Effector memory CD8-positive, alpha-beta T cell (primary cell): ENCODE measurements around the gene RPS6KA1.
"Not testable (repeated sequence)": the region's sequence is repeated elsewhere in the genome, so short reads cannot be mapped to it uniquely, and the experiment has no call there.

Experiments used
- ATAC-seq: fragments of 150-1000 bp; cut with Tn5 transposase; replicated peaks from 2 replicates; pipeline ENCODE4 v1.10.0; 2021; ENCODE audit warnings: mild to moderate bottlenecking, moderate library complexity
- DNase-seq, 3 experiments: peaks; one replicate each; pipeline ENCODE4 v3.0.0; 2021
- H3K27ac Mint-ChIP-seq, 2 donors: one replicate each; pipeline ENCODE4 v1.8.0; 2022; ENCODE audit warnings: mild to moderate bottlenecking in 2 of 2, mixed read lengths in 2 of 2, moderate library complexity in 2 of 2
- H3K27me3 Mint-ChIP-seq, 2 donors: one replicate each; pipeline ENCODE4 v1.8.0; 2022; ENCODE audit warnings: mixed read lengths in 2 of 2
- H3K36me3 Mint-ChIP-seq: one replicate; pipeline ENCODE4 v1.8.0; 2022; ENCODE audit warnings: mild to moderate bottlenecking, moderate library complexity, mixed read lengths; ENCODE audit not compliant: insufficient read depth
- H3K4me1 Mint-ChIP-seq, 2 donors: one replicate each; pipeline ENCODE4 v1.8.0; 2022; ENCODE audit warnings: low read depth in 2 of 2, mixed read lengths in 2 of 2
- H3K4me3 Mint-ChIP-seq, 2 donors: one replicate each; pipeline ENCODE4 v1.8.0; 2022; ENCODE audit warnings: mild to moderate bottlenecking in 2 of 2, mixed read lengths in 2 of 2, moderate library complexity in 2 of 2
- H3K9me3 Mint-ChIP-seq, 2 donors: one replicate each; pipeline ENCODE4 v1.8.0; 2022; ENCODE audit warnings: mixed read lengths in 2 of 2

Gene RPS6KA1

DNA sequence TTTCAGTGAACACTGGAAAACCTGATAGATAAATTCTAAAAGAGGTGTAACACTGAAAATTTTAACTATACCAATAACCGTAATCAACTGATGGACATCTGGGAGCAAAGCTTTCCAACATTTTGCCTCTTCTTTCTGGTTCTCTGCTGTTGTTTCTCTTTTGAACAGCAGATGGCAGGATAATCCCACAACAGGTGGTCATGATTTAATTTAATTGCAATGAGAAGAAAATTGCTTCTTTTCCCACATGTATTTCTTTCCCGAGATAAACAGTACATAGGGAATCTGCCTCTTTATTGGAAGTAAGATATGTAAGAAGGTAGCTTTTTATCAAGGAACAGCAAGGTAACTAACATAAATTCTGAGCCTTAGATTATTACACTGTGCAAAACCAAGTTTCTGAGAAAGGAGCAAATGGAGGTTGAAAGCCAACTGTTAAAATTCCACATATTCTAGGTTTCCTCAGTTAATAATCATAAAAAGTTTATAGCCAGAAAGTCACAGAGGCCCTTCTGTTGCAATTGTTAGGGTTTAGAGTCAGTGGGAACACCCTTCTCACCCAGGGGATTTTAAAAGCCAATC is 72.9 kb downstream of the RPS6KA1 start:
- Mint-ChIP-seq H3K4me3 (no peak overlapping the region), H3K4me1 (peaks cover 0 to 3% of the 10 kb centered on the region in 2 donors), H3K9me3 (no peaks in the 10 kb centered on the region), H3K36me3 (no peaks in the 10 kb centered on the region), H3K27me3 (no peaks in the 10 kb centered on the region), H3K27ac (no peak overlapping the region)
- DNase-seq (peak; percentile 55 to 60 (median 58)), ATAC-seq (peak; percentile 48)

DNA sequence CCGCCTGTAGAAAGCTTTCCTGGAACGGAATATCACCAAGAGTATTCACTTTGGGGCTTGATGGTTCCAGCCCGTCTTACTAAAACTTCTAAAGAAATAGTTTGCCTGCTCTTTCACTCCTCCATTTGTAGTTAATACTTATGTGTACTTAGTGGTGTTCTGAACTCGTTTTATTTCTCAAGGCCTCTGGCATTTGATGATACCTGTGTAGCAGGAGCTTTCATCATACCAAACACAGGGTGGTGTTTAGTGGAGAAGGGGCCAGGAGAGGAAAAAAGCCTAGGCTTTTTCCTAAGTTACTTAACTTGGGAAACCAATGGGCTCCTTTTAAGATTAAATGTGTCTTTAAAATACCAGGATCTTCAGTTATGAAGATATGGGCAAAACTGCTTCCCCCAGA is 74.3 kb downstream of the RPS6KA1 start:
- H3K4me3 Mint-ChIP-seq, result no peak overlapping the region
- DNase-seq (no peak), ATAC-seq (no peak)
- H3K27ac Mint-ChIP-seq, result no peak overlapping the region
- no peaks in the 10 kb centered on the region for H3K4me1 Mint-ChIP-seq
- no peaks in the 10 kb centered on the region for H3K36me3 Mint-ChIP-seq
- no peaks in the 10 kb centered on the region for H3K27me3 Mint-ChIP-seq
- H3K9me3 Mint-ChIP-seq, result no peaks in the 10 kb centered on the region

DNA sequence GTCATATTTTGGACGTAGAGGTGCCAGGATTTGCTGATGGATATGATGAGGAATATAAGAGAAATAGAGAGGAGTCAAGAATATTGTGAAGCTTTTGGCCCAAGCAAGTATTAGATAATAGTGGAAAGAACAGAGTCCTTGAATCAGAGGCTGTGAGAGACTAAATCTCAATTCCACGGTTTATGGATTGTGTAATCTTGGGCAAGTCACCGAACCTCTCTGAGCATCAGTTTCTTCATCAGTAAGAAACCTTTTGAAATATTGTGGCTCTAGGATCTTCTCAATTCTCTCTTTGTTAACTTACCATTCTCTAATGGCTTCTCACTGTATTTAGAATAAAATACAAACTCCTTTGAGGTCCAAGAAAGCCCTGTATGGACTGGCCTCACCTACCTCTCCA is 77.6 kb downstream of the RPS6KA1 start:
- no peak overlapping the region for H3K27ac Mint-ChIP-seq
- no peak overlapping the region for H3K4me3 Mint-ChIP-seq
- H3K36me3 Mint-ChIP-seq, result no peaks in the 10 kb centered on the region
- no peaks in the 10 kb centered on the region for H3K4me1 Mint-ChIP-seq
- DNase-seq (no peak), ATAC-seq (no peak)
- H3K9me3 Mint-ChIP-seq, result no peaks in the 10 kb centered on the region
- no peaks in the 10 kb centered on the region for H3K27me3 Mint-ChIP-seq

DNA sequence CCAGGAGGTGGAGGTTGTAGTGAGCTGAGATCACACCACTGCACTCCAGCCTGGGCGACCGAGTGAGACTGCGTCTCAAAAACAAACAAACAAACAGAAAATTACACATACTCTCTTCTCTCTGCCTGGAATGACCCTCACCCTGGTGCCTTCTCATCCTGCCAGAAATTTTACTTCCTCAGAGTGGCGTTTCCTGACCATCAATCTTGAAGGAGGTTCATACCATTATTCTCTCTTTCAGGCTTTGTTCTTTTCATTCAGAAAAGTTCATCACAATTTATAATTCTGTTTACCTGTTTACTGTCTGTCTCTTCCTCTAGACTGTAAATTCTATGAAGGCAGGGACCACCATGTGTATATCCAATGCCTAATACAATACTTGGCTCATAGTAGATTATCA is 79.3 kb downstream of the RPS6KA1 start:
- ATAC-seq, result no peak

DNA sequence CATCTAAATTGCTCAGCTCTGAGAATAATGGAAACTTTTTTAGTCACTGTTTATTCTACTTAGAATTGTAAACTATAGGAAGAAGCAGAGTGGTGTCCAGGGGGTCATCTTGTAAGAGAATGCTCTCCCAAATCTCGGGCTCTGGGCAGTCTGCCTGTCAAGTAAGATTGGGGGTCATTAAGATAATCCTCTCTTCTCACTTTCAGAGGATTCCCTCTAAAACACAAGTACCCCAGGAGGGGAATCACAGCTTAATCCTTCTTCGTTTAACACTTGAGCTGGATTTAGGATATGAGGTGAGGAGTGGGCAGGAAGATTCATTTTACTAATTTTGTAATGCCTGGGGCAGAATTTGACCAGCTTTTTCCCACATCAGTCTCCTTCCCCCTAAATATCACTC is 81.2 kb downstream of the RPS6KA1 start:
- Mint-ChIP-seq H3K36me3 (peaks cover 3% of the 10 kb centered on the region), H3K27me3 (no peaks in the 10 kb centered on the region), H3K9me3 (no peaks in the 10 kb centered on the region), H3K4me3 (no peak overlapping the region), H3K27ac (no peak overlapping the region), H3K4me1 (no peaks in the 10 kb centered on the region)
- DNase-seq (no peak), ATAC-seq (no peak)

More for the DNA sequence above, 79.3 kb downstream of the RPS6KA1 start:
- Mint-ChIP-seq H3K27ac (no peak overlapping the region), H3K27me3 (no peaks in the 10 kb centered on the region), H3K4me3 (no peak overlapping the region), H3K9me3 (no peaks in the 10 kb centered on the region), H3K4me1 (no peaks in the 10 kb centered on the region), H3K36me3 (no peaks in the 10 kb centered on the region)
- no peak for DNase-seq

DNA sequence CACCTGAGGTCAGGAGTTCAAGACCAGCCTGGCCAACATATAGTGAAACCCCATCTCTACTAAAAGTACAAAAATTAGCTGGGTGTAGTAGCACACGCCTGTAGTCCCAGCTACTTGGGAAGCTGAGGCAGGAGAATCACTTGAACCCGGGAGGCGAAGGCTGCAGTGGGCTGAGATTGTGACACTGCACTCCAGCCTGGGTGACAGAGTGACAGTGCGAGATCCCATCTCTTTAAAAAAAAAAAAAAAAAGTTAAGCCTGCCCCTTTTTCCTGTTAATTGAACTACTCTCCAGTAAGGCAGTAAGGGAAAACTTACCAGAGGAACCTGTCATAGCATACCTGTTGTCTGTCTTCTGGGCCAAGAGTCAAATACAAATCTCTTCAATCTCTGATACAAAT is 83.1 kb downstream of the RPS6KA1 start:
- H3K4me1 Mint-ChIP-seq, H3K4me3 Mint-ChIP-seq, H3K27me3 Mint-ChIP-seq, H3K27ac Mint-ChIP-seq, ATAC-seq, DNase-seq, H3K36me3 Mint-ChIP-seq, H3K9me3 Mint-ChIP-seq: not testable (repeated sequence)

DNA sequence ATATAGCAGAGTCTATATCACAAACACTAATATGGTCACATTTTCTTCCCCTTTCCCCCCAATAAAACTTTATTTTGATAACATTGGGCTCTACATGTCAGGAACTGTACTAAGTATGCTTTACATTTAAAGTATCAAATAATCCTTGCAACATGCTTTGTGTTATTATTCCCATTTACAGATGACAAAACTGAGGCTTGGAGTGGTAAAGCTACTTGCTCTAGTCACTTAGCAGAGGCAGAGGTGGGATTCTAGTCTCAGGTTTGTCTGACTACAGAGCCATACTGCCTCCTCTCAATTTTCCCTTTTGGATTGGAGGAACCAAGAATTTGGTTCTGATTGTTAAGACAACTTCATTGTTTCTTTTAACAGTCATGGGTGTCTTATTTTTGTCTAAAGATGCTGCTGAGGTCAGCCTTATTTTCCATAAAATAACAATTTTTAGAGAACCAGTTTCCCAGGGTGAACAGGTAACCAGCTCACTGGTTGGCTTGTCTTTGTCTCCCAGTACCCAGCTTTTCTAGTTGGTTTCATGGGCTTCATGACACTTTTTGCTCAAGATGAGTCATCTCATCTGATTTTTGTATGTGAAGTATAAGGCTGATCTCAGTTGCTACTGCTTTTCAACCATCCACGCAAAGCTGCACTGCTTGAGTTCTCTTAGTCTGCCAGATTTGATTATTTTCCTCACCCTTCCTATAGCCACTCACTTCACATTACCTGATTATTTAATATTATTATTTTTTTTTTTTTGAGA is 85.3 kb downstream of the RPS6KA1 start:
- H3K4me3 Mint-ChIP-seq, result no peak overlapping the region
- H3K27me3 Mint-ChIP-seq, result no peaks in the 10 kb centered on the region
- peaks cover 8% of the 10 kb centered on the region for H3K36me3 Mint-ChIP-seq
- ATAC-seq (no peak), DNase-seq (no peak)
- no peak overlapping the region for H3K27ac Mint-ChIP-seq
- no peaks in the 10 kb centered on the region for H3K9me3 Mint-ChIP-seq
- H3K4me1 Mint-ChIP-seq, result peaks cover 0 to 4% of the 10 kb centered on the region in 2 donors

DNA sequence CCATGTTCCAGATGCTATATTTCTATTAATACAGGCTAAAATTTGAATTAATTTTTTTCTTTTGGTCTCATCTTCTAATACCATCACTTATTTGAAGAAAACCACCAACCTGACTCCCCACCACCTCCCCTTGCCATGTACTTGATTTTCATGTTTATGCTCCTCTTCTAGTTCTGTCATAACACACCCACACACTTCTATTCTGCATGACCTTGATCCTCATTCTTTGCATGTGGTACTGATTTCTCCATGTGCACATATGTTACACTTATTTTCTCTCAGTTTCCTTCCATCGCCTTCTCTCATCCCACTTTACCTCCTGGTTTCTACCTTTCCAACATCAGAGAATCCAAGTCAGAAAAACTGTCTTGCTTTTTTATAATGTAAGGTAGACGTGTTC is 87.3 kb downstream of the RPS6KA1 start:
- no peaks in the 10 kb centered on the region for H3K9me3 Mint-ChIP-seq
- H3K36me3 Mint-ChIP-seq, result peaks cover 26% of the 10 kb centered on the region
- DNase-seq (no peak), ATAC-seq (no peak)
- H3K27ac Mint-ChIP-seq, result no peak overlapping the region
- H3K4me3 Mint-ChIP-seq, result no peak overlapping the region
- no peaks in the 10 kb centered on the region for H3K27me3 Mint-ChIP-seq
- H3K4me1 Mint-ChIP-seq, result peaks cover 8 to 15% of the 10 kb centered on the region in 2 donors

DNA sequence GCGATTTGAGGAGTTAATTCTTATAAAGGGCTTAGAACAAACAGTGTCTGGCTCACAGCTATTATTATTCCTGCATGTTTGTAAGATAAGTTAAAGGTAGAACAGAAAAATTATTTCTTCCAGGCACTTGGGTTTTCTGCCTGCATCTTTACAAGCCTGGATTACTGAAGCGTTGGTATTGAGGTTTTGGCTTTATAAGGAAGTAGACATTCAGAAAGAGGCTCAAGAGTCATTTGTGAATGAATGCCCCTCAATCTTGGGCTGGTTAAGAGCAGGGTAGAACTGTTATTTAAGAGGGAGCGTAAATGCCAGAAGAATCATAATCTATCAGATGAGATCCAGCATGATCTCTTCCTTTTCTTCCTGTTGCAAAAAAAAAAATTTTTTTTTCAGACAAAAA is 89.0 kb downstream of the RPS6KA1 start:
- Mint-ChIP-seq H3K9me3 (no peaks in the 10 kb centered on the region), H3K36me3 (peaks cover 26% of the 10 kb centered on the region)

More for the DNA sequence above, 89.0 kb downstream of the RPS6KA1 start:
- ATAC-seq (no peak), DNase-seq (no peak)
- H3K27me3 Mint-ChIP-seq, result no peaks in the 10 kb centered on the region
- H3K4me1 Mint-ChIP-seq, result peaks cover 8 to 15% of the 10 kb centered on the region in 2 donors
- H3K4me3 Mint-ChIP-seq, result no peak overlapping the region
- H3K27ac Mint-ChIP-seq, result no peak overlapping the region
